NCI-H345 treated with DMSO at 0.1 percent for 48 hours (cell line): ENCODE results near the gene RTN4RL2.

Source experiments
- DNase-seq: peaks from one replicate; lab custom pipeline; 2025; ENCODE audit not compliant: unreplicated experiment; lab: John Stamatoyannopoulos, UW

RTN4RL2 gene

GRCh38 chr11:57479911-57480310 is 19.6 kb downstream of the RTN4RL2 start:
- no peak for DNase-seq

- DNase-seq, result peak; percentile 36
Measured at GRCh38 chr11:57480409-57481137, 20.2 kb downstream of the RTN4RL2 start.

GRCh38 chr11:57481315-57481714 is 21.0 kb downstream of the RTN4RL2 start:
- DNase-seq, result no peak

DNA sequence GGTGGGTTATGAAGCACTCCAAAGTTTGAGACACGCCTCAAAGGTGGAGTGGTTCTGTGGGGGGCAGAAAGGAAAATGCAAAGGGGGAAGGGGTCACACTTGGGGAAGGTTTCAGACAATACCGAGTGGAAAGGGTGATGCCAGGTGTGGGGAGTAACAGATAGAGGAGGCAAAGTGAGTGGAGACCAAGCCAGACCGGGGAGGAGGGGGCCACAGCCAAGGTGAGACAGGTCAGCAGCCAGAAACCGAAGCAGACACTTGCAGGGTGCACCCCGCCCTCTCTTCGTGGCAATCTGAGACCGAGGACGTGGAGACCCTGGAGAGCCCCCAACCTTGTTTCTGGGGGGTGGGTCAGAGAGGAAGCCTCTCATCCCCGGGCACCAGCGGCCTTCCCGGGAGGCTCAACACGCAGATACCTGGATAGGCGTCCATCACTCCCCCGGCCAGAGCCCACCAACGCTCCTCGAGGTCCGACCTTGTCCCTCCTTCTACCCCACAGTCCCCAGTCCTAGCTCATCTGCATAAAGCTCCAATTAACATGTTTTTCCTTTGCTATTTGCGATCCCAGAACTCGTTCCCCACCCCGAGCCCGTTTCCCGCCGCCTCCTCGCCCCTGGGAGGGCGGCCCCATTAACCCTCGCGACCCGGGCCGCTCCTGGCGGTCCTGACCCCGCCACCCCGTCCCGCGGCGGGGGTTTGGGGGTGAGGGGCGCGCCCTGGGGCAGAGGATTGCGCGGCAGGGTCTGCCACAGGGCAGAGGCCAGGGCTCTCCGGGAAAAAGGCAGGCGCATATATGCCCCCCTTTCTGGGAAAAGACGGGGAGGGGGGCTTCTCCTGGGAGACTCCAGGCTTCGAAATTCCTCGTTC is 21.8 kb downstream of the RTN4RL2 start:
- no peak for DNase-seq

DNA sequence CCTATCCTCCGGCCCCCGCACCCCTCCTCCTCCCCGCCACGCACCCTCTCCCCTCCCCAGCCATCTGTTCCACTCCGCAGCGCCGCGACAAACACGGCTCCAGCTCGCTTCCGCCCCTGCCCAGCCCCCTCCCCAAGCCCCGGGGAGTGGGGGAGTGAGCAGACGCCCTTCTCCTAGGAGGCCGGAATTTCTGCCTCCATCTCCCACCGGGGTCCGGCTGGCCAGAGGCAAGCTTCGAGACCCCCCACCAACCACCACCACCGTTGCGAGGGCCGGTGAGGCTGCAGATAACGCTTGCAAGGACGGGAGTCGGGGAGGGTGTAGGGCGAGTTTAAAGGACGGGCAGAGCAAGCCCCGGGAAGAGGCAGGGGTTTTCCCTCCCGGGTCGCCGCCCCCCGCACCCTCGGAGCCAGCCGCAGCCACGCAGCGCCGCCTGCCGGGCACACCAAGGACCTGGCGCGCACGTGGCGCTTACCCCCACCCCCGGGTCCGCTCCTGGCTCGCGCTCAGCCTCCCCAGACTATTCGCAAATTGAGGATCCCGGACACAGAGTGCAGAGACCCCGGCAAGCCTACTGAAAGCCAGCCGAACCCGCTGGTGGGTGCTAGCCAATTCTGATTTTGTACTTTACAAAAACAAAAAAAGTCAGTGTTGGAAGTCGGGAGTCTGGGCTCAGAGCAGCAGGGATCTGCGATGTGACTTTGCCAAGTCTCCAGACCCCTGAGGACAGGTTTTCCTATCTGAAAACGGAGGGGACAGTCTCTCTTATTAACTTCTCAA is 22.6 kb downstream of the RTN4RL2 start:
- DNase-seq, result no peak

GRCh38 chr11:57483562-57483918 is 23.2 kb downstream of the RTN4RL2 start:
- DNase-seq, result no peak

- no peak for DNase-seq
Measured at GRCh38 chr11:57484141-57484710, 23.9 kb downstream of the RTN4RL2 start.

DNA sequence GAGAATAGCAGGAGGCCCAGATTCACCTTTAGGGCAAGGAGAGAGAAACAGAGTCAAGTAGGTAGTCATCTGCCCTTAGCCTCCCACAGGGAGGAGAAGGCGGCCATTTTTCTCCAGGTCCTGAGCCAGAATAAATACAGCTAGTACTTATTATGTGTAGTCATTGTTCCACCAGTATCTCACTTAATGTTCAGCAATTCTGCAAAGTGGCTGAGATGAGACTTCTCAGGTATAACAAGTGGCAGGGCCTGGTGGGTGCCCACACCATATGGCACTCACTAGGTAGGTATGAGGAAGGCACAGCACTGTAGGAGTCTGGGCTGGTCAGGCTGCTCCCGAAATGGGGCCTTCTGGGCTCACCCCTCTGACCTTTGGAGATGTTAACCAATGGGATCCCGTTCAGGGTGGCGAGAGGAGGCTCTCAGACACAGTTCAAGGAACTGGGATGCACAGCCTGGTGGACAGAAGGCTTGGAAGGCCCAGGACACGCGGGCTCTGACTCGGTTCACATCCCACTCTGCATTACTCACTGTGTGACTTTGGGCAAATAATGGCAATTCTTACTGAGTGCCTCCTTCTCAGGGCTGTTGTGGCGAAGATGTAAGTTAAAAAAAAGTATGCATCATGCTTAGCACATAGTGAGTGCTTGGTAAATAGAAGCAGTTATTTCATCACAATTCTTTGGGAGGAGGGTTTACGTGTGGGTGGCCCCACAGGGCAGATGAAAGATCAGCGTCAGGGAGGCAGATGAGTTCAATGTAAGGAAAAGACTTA is 25.1 kb downstream of the RTN4RL2 start:
- DNase-seq, result no peak

GRCh38 chr11:57487021-57487778 is 26.9 kb downstream of the RTN4RL2 start:
- DNase-seq, result no peak

DNA sequence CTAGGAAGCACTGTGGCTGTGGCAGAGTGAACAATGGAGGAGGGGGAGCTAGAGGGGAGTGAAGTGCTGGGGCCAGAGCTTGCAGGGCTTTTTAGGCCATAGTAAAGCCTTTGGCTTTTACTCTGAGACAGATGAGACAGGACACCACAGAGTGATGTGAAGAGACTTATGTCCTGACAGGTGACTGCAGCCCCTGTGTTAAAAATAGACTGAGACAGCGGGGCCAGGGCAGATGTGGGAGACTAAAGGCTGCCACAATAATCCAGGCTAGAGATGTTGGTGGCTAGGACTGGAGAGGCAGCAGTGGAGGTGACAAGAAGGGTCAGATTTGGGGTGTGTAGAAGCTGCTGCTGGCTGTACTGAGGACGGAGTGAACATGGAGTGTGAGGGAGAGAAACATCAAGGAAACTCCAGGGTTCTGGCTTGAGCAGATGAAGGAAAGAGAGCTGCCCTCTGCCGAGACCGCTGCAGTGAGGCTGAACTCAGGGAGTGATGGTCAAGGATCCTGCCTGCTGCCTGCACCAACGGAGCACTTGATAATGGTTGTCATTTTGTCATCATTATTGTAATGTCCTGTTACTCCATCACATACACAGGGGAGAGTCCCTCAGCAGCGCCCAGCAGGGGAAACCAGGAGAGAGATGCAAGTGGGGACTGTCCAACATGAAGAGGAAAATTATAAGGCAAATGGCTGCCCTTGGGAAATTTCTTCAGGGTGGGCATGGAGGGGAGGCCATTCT is 27.8 kb downstream of the RTN4RL2 start:
- DNase-seq, result no peak

- DNase-seq, result no peak
Measured at GRCh38 chr11:57490456-57491248, 30.3 kb downstream of the RTN4RL2 start.

DNA sequence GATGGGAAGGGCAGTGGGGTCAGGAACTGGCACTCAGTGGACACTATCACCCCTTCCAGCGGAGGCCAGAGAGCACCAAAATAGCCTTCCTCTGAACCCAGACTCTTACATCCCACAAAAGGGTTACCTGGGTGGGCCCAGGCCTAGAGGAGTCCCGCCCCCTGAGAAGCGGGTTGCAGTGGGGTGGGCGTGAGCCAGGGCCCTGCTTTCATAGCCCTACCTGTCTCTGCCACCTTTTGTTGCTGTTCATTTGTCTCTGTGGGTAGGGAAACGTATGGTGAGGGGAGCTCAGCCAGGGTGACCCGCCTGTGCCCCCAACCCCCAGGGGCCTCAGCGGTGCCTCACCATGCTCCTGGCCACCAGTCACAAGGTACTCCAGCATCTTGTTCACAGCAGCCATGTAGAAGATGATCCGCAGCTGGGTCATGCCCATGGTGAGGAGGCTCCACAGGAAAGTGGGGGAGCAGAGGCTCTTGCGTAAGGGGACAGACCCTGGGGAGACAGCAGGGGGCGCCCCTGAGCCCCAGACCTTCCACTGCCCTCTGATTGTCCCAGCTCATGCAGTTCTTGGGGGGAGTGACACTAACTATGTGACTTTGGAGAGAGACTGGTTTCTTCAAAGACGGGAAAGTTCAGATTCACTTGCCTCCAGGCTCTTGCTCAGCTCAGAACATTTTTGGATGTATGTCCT is 31.2 kb downstream of the RTN4RL2 start:
- no peak for DNase-seq

DNA sequence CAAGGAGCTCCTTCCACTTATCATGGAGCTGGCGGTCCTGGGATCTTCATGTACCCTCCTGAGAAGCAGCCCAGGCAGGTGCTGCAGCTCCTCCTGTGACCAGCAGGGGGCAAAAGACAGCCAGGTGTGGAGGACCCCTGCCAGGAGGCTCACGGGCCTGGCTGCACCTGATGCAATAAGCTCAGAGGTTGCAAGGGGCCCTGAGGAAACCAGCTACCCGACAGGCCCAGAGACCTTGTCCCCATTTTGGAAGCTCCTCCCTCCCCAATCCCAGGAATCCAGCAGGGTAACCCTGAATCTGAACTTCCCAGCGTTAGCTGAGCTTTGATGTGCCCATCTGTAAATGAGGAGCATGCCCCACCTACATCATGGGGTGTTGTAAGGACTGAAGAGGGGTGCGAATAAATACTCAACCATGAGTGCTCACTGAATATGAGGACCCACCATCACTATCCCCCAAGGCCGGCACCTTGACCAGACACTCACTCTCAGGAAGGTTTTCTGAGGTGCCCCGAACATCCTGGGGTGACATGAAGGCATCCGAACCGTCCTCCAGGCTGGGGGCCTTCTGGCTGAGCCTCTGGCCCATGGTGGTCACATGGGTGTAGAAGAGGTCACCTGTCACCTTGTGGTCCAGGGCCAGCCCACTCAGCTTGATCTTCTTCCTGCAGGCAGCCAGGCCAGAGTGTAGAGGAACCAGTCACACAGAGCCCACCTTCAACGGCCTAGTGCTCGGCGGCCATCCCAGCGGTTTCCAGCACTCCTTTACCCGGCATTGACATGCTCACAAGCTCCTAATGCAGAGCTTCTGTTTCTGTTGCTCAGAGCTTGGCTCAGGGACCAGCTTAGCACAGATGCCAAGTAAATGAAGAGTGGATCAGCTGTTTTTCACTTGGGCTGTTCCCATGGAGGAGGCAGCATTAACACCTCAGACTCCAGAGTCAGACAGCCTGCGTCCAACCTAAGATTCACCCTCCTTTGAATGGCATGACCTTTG is 33.5 kb downstream of the RTN4RL2 start:
- DNase-seq, result no peak

GRCh38 chr11:57496109-57496820 is 35.9 kb downstream of the RTN4RL2 start:
- DNase-seq, result no peak

GRCh38 chr11:57497303-57498247 is 37.2 kb downstream of the RTN4RL2 start:
- DNase-seq, result no peak
